ENCODE measurements around the gene TTC23L. TPM values are rescaled to one million over a fixed set of nuclear protein-coding genes. Genes with fewer than 3 reads are reported as not detected.

Gene TTC23L
- total RNA-seq, 1 experiment from 2014 or later, result 1.9 TPM

DNA sequence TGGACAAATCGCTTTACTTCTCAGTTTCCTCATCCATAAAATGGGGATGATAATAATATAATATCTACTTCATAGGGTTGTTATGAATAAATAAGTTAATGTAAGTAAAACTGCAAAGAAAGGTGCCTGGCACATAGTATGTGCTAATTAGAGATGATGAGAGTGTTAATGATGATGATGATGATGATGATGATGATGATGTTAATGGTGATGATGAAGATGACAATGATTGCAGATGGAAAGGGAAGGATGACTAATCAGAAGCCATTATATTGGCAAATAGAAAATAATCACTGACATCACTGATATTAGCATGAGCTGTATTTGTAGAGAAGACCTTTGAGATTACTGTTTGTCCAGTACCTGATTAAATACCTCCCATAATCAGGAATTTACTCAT is 55.8 kb downstream of the TTC23L start:
- Mint-ChIP-seq H3K36me3 (no peaks in the 10 kb centered on the region), H3K9me3 (no peaks in the 10 kb centered on the region), H3K27me3 (ENCODE audit: low read depth) (no peaks in the 10 kb centered on the region), H3K4me1 (peaks cover 24% of the 10 kb centered on the region), H3K27ac (no peak overlapping the region), H3K4me3 (no peak overlapping the region)
- CTCF ChIA-PET, result interaction anchor here (1.8 kb wide), 1 partner anchor 409 kb away, joined by 4 read pairs; no protein-coding TSS in a partner anchor
- ATAC-seq, result no peak
- no peak for TF ChIP-seq PRRX2 (CRISPR knock-in tag; IDR thresholded peaks at IDR 0.05)
- no peak for TF ChIP-seq TEAD1 (CRISPR knock-in tag; IDR thresholded peaks at IDR 0.05)
- TF ChIP-seq, protein P1, sequence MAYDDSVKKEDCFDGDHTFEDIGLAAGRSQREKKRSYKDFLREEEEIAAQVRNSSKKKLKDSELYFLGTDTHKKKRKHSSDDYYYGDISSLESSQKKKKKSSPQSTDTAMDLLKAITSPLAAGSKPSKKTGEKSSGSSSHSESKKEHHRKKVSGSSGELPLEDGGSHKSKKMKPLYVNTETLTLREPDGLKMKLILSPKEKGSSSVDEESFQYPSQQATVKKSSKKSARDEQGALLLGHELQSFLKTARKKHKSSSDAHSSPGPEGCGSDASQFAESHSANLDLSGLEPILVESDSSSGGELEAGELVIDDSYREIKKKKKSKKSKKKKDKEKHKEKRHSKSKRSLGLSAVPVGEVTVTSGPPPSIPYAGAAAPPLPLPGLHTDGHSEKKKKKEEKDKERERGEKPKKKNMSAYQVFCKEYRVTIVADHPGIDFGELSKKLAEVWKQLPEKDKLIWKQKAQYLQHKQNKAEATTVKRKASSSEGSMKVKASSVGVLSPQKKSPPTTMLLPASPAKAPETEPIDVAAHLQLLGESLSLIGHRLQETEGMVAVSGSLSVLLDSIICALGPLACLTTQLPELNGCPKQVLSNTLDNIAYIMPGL (CRISPR knock-in tag; IDR thresholded peaks at IDR 0.05), result no peak
- TF ChIP-seq ATF6 (CRISPR knock-in tag; IDR thresholded peaks at IDR 0.05), result no peak
- no peak for TF ChIP-seq FOXP4 (CRISPR knock-in tag; IDR thresholded peaks at IDR 0.05)
- TF ChIP-seq ZNF219 (CRISPR knock-in tag; IDR thresholded peaks at IDR 0.05; ENCODE audit: borderline replicate concordance), result no peak
- TF ChIP-seq ZNF671 (CRISPR knock-in tag; IDR thresholded peaks at IDR 0.05), result no peak
- TF ChIP-seq IRF2 (CRISPR knock-in tag; IDR thresholded peaks at IDR 0.05; ENCODE audit: borderline replicate concordance, low read depth), result no peak
- TF ChIP-seq SMAD3 (CRISPR knock-in tag; IDR thresholded peaks at IDR 0.05; ENCODE audit: borderline replicate concordance), result no peak
- TF ChIP-seq GTF2I (CRISPR knock-in tag; conservative IDR thresholded peaks at IDR 0.05), result no peak
- TF ChIP-seq TEAD4 (CRISPR knock-in tag; IDR thresholded peaks at IDR 0.05), result no peak
- no peak for TF ChIP-seq PRDM15 (CRISPR knock-in tag; IDR thresholded peaks at IDR 0.05)
- TF ChIP-seq, protein P2, sequence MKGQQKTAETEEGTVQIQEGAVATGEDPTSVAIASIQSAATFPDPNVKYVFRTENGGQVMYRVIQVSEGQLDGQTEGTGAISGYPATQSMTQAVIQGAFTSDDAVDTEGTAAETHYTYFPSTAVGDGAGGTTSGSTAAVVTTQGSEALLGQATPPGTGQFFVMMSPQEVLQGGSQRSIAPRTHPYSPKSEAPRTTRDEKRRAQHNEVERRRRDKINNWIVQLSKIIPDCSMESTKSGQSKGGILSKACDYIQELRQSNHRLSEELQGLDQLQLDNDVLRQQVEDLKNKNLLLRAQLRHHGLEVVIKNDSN (CRISPR knock-in tag; IDR thresholded peaks at IDR 0.05), result no peak
- no peak for TF ChIP-seq FOXK1 (CRISPR knock-in tag; IDR thresholded peaks at IDR 0.05)
- no peak for TF ChIP-seq NR2C2 (CRISPR knock-in tag; IDR thresholded peaks at IDR 0.05)
- no peak for TF ChIP-seq CREB1 (CRISPR knock-in tag; IDR thresholded peaks at IDR 0.05)
- DNase-seq (ENCODE audit: low spot score), result no peak
- POLR2A ChIA-PET, result no interaction called here
